ENCODE results near the gene CCL25.
"Not testable (repeated sequence)": the region's sequence is repeated elsewhere in the genome, so short reads cannot be mapped to it uniquely, and the experiment has no call there.

Gene CCL25

DNA sequence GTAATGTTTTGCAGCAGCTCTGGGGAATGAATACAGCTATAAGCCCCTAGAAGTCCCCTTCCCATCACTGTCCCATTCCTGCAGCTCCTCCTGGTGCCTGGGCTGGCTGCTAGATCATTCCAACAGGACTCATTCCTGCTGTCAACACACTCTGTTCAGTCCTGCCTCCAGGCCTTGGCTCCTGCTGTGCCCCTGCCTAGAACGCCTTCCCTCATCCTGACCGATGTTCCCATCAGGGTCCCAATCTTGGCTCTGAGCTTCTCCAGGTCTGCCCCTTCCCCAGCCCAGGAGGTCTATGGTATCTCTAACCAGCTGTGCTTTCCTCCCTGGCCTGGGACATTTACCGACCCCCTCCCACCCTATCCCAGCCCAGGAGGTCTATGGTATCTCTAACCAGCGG, 48.8 kb downstream of the CCL25 start:
- H3K4me1 ChIP-seq (ENCODE audit: control insufficient read depth, insufficient read depth, low read length, poor library complexity, severe bottlenecking) = no peaks in the 10 kb centered on the region
- H3K4me3 ChIP-seq (ENCODE audit: extremely low read depth, insufficient read depth, low read length, poor library complexity, severe bottlenecking) = no peak overlapping the region
- peaks cover 10% of the 10 kb centered on the region for H3K9me3 ChIP-seq (ENCODE audit: control insufficient read depth, low read length)
- H3K27ac ChIP-seq (ENCODE audit: low read depth, low read length, severe bottlenecking) = no peak overlapping the region
- H3K36me3 ChIP-seq (ENCODE audit: control insufficient read depth, insufficient read depth, low read length) = peaks cover 16% of the 10 kb centered on the region
- WGBS, 2 experiments (ENCODE audit: insufficient coverage in 2 of 2) = 92% methylated on average over 3 to 4 of the region's 4 CpGs

GRCh38 chr19:8101910-8102309, 49.4 kb downstream of the CCL25 start:
- H3K4me1 ChIP-seq (ENCODE audit: control insufficient read depth, insufficient read depth, low read length, poor library complexity, severe bottlenecking); H3K9me3 ChIP-seq (ENCODE audit: control insufficient read depth, low read length); H3K4me3 ChIP-seq (ENCODE audit: extremely low read depth, insufficient read depth, low read length, poor library complexity, severe bottlenecking); H3K27ac ChIP-seq (ENCODE audit: low read depth, low read length, severe bottlenecking): not testable (repeated sequence)
- 89 to 99% methylated on average over 10 to 11 of the region's 12 CpGs for WGBS, 2 experiments (ENCODE audit: insufficient coverage in 2 of 2)
- peaks cover 15% of the 10 kb centered on the region for H3K36me3 ChIP-seq (ENCODE audit: control insufficient read depth, insufficient read depth, low read length)

DNA sequence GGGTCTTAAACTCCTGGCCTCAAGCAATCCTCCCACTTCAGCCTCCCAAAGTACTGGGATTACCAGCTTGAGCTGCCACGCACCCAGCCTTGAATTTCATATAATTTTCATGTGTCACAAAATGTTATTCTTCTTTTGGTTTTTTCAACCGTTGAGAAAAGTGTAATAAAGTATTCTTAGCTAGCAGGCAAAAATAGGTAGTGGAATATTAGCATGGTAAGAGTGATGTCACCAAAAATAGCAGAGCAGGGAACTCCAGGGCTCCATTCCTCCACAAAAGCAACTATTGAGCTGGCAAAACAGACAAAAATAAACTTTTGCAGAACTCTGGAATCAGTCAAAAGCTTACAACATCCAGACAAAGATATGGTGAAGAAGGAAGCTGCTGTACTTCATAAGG, 52.9 kb downstream of the CCL25 start:
- Histone ChIP-seq H3K4me1 (ENCODE audit: control insufficient read depth, insufficient read depth, low read length, poor library complexity, severe bottlenecking) (peaks cover 4% of the 10 kb centered on the region), H3K36me3 (ENCODE audit: control insufficient read depth, insufficient read depth, low read length) (peaks cover 18% of the 10 kb centered on the region), H3K27ac (ENCODE audit: low read depth, low read length, severe bottlenecking) (no peak overlapping the region), H3K4me3 (ENCODE audit: extremely low read depth, insufficient read depth, low read length, poor library complexity, severe bottlenecking) (no peak overlapping the region), H3K9me3 (ENCODE audit: control insufficient read depth, low read length) (no peaks in the 10 kb centered on the region)
- 80% methylated on average over 2 of the region's 2 CpGs; no CpG with 5 or more reads in 1 of the 2 experiments for WGBS, 2 experiments (ENCODE audit: insufficient coverage in 2 of 2)

GRCh38 chr19:8107301-8107903, 54.8 kb downstream of the CCL25 start:
- H3K4me1 ChIP-seq (ENCODE audit: control insufficient read depth, insufficient read depth, low read length, poor library complexity, severe bottlenecking) = peaks cover 4% of the 10 kb centered on the region
- WGBS, 2 experiments (ENCODE audit: insufficient coverage in 2 of 2) = 76 to 82% methylated on average over 2 of the region's 2 CpGs
- no peak overlapping the region for H3K4me3 ChIP-seq (ENCODE audit: extremely low read depth, insufficient read depth, low read length, poor library complexity, severe bottlenecking)
- no peaks in the 10 kb centered on the region for H3K9me3 ChIP-seq (ENCODE audit: control insufficient read depth, low read length)
- no peak overlapping the region for H3K27ac ChIP-seq (ENCODE audit: low read depth, low read length, severe bottlenecking)
- peaks cover 19% of the 10 kb centered on the region for H3K36me3 ChIP-seq (ENCODE audit: control insufficient read depth, insufficient read depth, low read length)

GRCh38 chr19:8108560-8109445, 56.2 kb downstream of the CCL25 start:
- no peak overlapping the region for H3K4me3 ChIP-seq (ENCODE audit: extremely low read depth, insufficient read depth, low read length, poor library complexity, severe bottlenecking)
- H3K9me3 ChIP-seq (ENCODE audit: control insufficient read depth, low read length) = no peaks in the 10 kb centered on the region
- no peak overlapping the region for H3K27ac ChIP-seq (ENCODE audit: low read depth, low read length, severe bottlenecking)
- 88 to 94% methylated on average over 17 to 18 of the region's 19 CpGs for WGBS, 2 experiments (ENCODE audit: insufficient coverage in 2 of 2)
- peaks cover 4% of the 10 kb centered on the region for H3K4me1 ChIP-seq (ENCODE audit: control insufficient read depth, insufficient read depth, low read length, poor library complexity, severe bottlenecking)
- peaks cover 15% of the 10 kb centered on the region for H3K36me3 ChIP-seq (ENCODE audit: control insufficient read depth, insufficient read depth, low read length)

GRCh38 chr19:8109455-8109854, 56.9 kb downstream of the CCL25 start:
- H3K36me3 ChIP-seq (ENCODE audit: control insufficient read depth, insufficient read depth, low read length) = peaks cover 15% of the 10 kb centered on the region
- no peak overlapping the region for H3K27ac ChIP-seq (ENCODE audit: low read depth, low read length, severe bottlenecking)
- peaks cover 4% of the 10 kb centered on the region for H3K4me1 ChIP-seq (ENCODE audit: control insufficient read depth, insufficient read depth, low read length, poor library complexity, severe bottlenecking)
- WGBS, 2 experiments (ENCODE audit: insufficient coverage in 2 of 2) = 93 to 94% methylated on average over 7 to 12 of the region's 12 CpGs
- no peaks in the 10 kb centered on the region for H3K9me3 ChIP-seq (ENCODE audit: control insufficient read depth, low read length)
- H3K4me3 ChIP-seq (ENCODE audit: extremely low read depth, insufficient read depth, low read length, poor library complexity, severe bottlenecking) = no peak overlapping the region

- Histone ChIP-seq H3K4me1 (ENCODE audit: control insufficient read depth, insufficient read depth, low read length, poor library complexity, severe bottlenecking) (peaks cover 4% of the 10 kb centered on the region), H3K36me3 (ENCODE audit: control insufficient read depth, insufficient read depth, low read length) (peaks cover 15% of the 10 kb centered on the region), H3K9me3 (ENCODE audit: control insufficient read depth, low read length) (no peaks in the 10 kb centered on the region), H3K4me3 (ENCODE audit: extremely low read depth, insufficient read depth, low read length, poor library complexity, severe bottlenecking) (no peak overlapping the region), H3K27ac (ENCODE audit: low read depth, low read length, severe bottlenecking) (no peak overlapping the region)
- WGBS, 2 experiments (ENCODE audit: insufficient coverage in 2 of 2) = 87 to 91% methylated on average over 5 of the region's 7 CpGs
These were observed 57.5 kb downstream of the CCL25 start for GRCh38 chr19:8109890-8110662.

GRCh38 chr19:8110931-8111330, 58.4 kb downstream of the CCL25 start:
- WGBS, 2 experiments (ENCODE audit: insufficient coverage in 2 of 2) = 95 to 96% methylated on average over 14 of the region's 16 CpGs
- Histone ChIP-seq H3K4me1 (ENCODE audit: control insufficient read depth, insufficient read depth, low read length, poor library complexity, severe bottlenecking) (peaks cover 4% of the 10 kb centered on the region), H3K27ac (ENCODE audit: low read depth, low read length, severe bottlenecking) (no peak overlapping the region), H3K36me3 (ENCODE audit: control insufficient read depth, insufficient read depth, low read length) (peaks cover 11% of the 10 kb centered on the region), H3K4me3 (ENCODE audit: extremely low read depth, insufficient read depth, low read length, poor library complexity, severe bottlenecking) (no peak overlapping the region), H3K9me3 (ENCODE audit: control insufficient read depth, low read length) (no peaks in the 10 kb centered on the region)

DNA sequence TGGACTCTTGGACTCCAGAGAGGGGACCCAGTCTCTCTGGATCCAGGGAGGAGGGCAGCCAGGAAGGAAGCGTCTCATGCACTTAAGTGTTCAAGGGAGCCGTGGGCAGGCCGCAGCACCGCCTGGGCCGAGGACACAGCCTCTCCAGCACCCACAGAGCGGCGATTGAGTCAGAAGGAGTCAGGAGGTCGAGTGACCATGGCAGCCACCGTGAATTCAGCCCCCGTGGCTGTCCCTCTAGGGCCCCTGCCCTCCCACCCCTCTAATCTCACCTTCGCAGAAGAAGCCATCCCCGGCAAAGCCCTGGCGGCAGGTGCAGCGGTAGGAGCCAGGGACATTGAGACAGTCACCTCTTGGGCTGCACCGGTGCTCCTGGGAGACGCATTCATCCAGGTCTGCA, 58.8 kb downstream of the CCL25 start:
- H3K4me3 ChIP-seq (ENCODE audit: extremely low read depth, insufficient read depth, low read length, poor library complexity, severe bottlenecking) = no peak overlapping the region
- H3K4me1 ChIP-seq (ENCODE audit: control insufficient read depth, insufficient read depth, low read length, poor library complexity, severe bottlenecking) = peaks cover 4% of the 10 kb centered on the region
- peaks cover 11% of the 10 kb centered on the region for H3K36me3 ChIP-seq (ENCODE audit: control insufficient read depth, insufficient read depth, low read length)
- no peak overlapping the region for H3K27ac ChIP-seq (ENCODE audit: low read depth, low read length, severe bottlenecking)
- no peaks in the 10 kb centered on the region for H3K9me3 ChIP-seq (ENCODE audit: control insufficient read depth, low read length)
- 87 to 93% methylated on average over 8 to 12 of the region's 16 CpGs for WGBS, 2 experiments (ENCODE audit: insufficient coverage in 2 of 2)

Measured in mesodermal cell (in vitro differentiated cells).